GM19035 (cell line): Measurements from ENCODE around the gene PCNX2.
"Not testable (repeated sequence)": the region's sequence is repeated elsewhere in the genome, so short reads cannot be mapped to it uniquely, and the experiment has no call there.

Experiments
- ATAC-seq: cut with Tn5 transposase; IDR thresholded peaks from one replicate; pipeline ENCODE4 v1.9.1; 2021; ENCODE audit not compliant: unreplicated experiment

The PCNX2 gene

DNA sequence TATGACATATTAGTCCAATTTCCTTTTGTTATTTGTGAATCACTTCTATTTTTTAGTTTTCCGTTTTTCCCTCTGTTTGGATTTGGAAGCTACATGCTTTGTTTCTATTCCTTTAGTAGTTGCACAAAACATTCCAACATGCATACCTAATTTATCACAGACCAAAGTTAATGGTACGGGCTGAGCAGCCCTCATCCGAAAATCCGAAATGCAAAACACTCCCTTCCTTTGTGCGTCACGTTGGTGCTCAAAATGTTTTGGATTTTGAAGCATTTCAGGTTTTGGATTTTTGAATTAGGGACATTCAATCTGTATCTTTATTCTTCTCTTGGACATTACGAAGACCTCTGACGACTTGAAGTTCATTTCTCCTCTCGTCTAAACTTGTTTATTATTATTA is 124.8 kb downstream of the PCNX2 start:
- ATAC-seq, result no peak

DNA sequence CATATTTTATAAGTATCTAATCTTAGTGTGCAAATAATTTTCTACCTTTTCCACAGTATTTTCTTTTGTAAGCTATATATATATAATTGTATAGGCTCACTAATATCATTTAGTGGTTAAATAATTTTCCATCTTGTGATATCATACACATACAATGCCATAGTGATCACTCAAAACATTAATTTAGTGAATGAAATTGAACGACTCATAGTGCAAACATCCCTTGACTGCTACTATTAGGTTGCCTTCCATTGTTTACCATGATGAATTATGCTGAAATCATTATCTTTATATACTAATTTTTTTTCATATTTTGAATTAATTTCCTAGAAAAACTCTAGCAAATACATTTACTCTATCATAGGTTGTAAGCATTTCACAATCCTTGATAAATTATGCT is 127.1 kb downstream of the PCNX2 start:
- ATAC-seq, result no peak

DNA sequence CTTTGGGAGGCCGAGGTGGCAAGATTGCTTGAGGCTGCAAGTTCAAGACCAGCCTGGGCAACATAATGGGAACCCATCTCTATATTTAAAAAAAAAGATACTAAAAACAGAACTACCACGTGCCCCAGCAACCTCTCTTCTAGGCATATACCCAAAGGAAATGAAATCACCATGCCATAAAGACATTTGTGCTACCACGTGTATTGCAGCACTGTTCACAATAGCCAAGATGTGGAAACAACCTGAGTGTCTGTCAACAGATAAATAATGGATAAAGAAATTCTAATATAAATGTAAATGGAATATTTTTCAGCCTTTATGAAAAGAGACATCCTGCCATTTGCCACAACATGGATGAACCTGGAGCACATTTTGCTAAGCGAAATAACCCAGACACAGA is 128.6 kb downstream of the PCNX2 start:
- no peak for ATAC-seq

GRCh38 chr1:233163696-233164095 is 131.8 kb downstream of the PCNX2 start:
- no peak for ATAC-seq

- ATAC-seq, result no peak
Observed at GRCh38 chr1:233158322-233158721, 137.2 kb downstream of the PCNX2 start.

GRCh38 chr1:233157245-233157644 is 138.3 kb downstream of the PCNX2 start:
- ATAC-seq, result no peak

- no peak for ATAC-seq
Observed at GRCh38 chr1:233151861-233152260, 143.7 kb downstream of the PCNX2 start.

- ATAC-seq, result no peak
Observed at GRCh38 chr1:233144434-233144833, 151.1 kb downstream of the PCNX2 start.

- ATAC-seq, result no peak
Observed at GRCh38 chr1:233143241-233143640, 152.3 kb downstream of the PCNX2 start.

DNA sequence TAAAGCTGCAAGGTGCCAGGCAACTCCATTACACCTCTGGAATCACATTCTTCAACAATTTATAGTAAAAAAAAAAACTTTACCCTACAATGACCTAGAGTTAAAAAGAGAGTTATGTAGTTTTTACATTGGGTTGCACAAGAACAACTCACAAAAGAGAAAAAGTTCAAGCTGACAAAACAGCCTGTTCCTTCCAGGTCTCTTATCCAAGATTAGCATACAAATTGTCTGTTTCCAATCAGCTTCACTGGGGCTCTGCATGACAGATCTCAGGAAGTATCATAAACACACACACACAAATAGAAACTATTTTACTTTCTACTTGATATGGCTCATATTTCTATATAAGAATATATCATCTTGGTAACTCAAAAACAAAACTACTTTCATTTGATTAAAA is 154.6 kb downstream of the PCNX2 start:
- ATAC-seq, result no peak

DNA sequence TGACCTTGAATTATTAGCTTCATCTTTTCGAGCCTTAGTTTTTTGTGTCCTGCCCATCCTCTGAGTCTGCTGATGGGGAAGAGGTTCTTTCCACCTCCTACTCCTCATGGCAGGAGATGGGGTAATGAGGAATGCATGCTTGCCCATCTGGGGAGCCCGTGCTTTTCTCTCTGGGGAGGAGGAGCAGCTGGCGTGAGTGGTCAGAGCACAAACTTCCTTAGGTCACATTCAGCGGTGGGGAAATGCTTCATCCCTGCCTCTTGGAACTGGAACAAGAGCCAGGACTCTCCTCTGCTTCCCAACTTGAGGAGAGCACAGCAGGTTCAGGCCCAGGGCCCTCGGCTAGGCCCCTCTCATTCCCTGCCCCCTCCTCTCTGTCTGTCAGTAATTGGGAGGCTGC is 155.0 kb downstream of the PCNX2 start:
- ATAC-seq, result no peak

- ATAC-seq, result no peak
Observed at GRCh38 chr1:233138788-233139585, 156.5 kb downstream of the PCNX2 start.

DNA sequence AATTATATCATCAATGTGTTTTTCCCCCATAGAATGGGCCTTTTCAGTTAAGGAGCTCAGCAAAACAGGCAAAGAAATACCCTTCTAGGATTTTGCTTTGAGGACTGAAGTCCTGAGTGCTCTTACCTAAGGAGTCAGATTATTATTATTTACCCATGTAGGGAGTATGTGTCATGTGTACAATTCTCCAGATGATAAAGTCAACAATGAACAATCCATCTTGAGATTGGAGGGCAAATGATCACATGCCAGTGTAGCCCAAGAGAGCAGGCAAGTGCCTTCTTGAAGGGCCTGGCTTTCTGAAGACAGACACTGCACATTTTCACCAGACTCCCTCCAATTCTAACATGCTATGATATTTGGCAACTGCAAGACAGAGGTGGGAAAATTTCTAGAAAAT is 159.7 kb downstream of the PCNX2 start:
- no peak for ATAC-seq

DNA sequence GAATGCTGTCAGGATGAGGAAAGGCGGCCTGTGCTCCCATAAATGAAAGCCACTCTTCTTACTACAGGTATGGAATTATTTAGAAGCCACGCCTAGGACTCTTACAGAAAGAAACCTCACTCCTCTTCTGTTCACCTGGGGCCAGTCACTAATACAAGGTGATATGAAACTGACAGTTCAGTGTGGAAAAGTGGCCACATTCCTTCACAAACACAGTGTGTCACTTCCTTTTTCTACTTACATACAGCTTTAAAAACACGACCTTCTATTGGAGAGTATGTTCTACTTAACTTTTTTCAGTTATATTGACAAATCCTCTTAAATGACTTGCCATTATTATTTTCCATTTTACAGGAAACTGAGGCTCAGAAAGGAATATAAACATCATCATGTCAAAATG is 163.1 kb downstream of the PCNX2 start:
- ATAC-seq, result no peak

DNA sequence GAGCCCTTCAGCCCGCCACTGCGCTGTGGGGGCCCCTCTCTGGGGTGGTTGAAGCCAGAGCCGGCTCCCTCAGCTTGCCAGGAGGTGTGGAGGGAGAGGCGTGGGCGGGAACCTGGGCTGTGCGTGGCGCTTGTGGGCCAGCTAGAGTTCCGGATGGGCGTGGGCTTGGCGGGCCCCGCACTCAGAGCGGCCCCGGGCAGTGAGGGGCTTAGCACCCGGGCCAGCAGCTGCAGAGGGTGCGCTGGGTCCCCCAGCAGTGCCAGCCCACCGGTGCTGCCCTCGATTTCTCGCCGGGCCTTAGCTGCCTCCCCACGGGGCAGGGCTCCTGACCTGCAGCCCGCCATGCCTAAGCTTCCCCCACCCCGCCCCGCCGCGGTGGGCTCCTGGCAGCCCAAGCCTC is 166.5 kb downstream of the PCNX2 start:
- not testable (repeated sequence) for ATAC-seq

GRCh38 chr1:233127157-233127556 is 168.4 kb downstream of the PCNX2 start:
- ATAC-seq, result no peak

- ATAC-seq, result no peak
Observed at GRCh38 chr1:233122779-233123178, 172.7 kb downstream of the PCNX2 start.

GRCh38 chr1:233121947-233122559 is 173.5 kb downstream of the PCNX2 start:
- ATAC-seq, result no peak

DNA sequence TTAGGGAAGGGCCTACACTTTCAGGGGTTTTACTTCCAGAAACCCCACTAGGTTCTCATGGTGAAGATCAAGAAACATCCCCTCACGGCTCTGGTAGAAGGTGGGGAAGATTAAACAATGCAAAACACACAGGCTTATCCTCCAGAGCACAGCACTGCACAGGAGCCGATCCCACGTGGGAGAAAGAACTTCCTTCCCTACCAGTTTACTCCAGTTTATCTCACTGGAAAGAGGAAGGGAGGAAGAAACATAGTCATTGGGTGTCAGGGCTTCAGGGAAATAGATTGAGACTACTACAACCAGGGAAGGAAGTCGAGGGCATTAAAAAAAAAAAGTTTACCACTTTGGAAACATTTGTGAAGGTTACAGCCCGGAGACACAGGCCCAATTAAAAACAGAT is 180.7 kb downstream of the PCNX2 start:
- ATAC-seq, result no peak

DNA sequence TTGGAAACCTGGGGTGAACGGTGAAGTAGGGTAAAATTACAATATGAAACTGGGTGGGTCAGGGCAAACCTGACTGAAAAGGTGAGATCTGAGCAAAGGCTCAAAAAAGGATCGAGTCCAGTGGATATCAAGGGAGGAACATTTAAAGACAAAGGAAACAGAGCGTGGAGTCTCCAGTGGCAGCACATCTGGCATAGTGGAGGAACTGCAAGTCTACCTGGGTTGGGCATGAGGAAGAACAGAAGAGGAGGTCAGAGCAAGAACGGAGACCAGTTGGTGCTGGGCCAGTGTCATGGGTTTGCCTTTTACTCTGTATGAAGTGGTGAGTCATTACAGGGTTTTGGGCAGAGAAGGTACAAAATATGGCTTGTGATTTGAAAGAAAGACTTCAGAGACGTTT is 181.4 kb downstream of the PCNX2 start:
- ATAC-seq, result no peak

GRCh38 chr1:233113009-233113879 is 182.3 kb downstream of the PCNX2 start:
- peak; percentile 45 for ATAC-seq
